Germinal center (tissue), 1 donor: ENCODE data around the gene LMNA.
"Not testable (repeated sequence)": the region's sequence is repeated elsewhere in the genome, so short reads cannot be mapped to it uniquely, and the experiment has no call there.

ENCODE experiments used
- DNase-seq: peaks from one replicate; pipeline ENCODE4 v3.0.0; 2012; ENCODE audit warnings: mixed read lengths, low spot score

The LMNA gene

DNA sequence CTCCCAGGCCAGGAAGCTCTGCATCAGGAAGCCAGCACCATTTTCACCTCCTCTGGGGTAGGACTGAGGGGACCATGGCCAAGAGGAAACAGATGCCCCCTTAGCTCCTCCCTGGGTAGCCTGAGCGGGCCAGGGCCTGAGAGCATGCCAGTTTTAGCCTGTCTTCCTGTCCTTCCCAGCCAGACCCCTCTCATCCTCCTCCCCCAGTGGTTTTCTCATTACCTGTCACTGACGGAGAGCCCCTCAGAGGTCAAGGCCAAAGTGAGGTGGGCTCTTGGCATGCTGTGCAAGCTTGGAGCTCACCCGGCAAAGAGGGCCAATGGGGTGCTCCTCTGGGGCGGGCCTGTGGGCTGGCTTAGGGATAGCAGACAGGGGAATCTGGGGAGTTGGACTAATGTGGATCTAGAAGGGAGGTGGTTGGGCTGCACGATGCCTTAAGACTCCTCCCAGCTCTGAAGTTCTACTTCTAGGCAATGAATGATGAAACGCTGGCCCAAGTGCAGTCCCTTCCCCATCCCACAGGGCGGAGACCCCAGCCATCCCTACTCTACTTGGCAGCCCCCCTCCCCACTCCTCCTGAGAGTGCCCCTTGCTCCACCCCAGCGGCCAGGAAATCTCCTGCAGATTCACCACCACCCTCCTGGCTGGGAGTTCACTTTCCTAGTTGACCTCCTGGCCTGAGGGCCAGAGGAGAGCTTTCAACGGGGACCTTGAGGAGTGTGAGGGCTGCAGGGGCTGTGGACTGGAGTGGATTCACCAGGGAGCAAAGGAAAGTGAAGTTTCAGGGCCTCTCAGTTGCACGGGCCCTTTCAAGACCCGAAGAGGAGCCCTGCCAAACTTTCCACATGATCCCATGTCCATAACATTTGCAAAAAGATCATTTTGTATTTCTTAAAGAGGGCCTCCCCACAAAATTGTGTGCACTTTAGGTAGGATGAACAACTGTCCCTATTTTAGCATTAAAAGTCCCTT is 9.4 kb upstream of the LMNA start:
- no peak for DNase-seq

DNA sequence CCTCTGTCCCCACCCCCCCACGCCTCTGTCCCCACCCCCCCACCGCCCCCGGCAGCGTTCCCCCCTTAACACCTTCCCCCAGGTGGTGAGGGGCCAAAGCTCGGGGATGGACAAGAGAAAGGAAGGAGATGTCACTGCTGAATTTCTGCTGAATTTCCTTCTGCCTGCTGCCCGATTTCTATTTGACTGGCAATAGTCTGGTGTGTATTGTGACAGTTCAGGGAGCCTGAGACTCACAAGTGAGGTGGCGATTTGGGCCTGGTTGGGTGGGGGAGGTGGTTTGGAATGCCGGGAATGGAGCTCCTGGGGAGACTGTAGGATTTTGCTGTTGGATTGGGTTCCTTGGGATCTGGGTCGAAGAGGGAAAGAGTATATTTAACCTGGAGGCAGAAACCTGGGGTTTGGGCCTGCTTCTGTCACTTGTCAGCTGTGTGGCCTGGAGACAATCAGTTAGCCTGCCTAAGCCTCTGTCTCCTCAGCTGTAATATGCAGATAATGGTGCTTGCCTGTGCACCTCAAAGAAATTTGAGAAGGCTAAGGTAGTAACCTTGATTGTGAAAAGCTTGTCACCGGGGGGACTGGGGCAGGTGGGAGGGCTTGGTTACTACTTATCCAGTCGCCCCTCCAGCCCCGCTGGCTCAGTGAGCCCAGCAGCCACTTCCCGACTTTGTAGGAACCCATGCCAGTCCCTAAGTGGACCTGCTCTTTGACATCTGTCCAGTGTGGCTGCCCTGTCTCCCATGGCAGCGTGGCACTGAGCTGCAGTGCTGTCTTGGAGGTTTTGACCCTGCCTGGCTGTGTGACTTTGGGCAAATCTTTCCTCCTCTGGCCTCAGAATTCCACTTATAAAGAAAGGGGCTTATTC is 7.7 kb upstream of the LMNA start:
- DNase-seq, result no peak

DNA sequence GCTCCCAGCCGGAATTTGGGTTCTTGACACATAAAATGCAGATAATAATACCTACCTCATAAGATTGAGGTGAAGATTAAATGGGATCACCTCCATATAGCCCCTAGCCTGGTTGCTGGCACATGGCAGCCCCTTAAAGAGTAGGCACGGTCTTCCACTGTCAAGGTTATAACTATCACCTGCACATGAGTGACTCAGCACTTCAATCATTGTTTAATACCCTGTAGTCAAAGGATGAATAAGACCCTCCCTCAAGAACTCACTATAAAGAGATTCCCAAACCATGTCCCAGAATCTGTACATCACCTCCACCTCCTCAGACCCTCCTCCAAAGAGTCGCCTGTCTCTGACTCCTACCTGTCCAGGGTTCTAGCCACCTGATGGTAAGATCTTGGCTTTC is 6.5 kb upstream of the LMNA start:
- no peak for DNase-seq

DNA sequence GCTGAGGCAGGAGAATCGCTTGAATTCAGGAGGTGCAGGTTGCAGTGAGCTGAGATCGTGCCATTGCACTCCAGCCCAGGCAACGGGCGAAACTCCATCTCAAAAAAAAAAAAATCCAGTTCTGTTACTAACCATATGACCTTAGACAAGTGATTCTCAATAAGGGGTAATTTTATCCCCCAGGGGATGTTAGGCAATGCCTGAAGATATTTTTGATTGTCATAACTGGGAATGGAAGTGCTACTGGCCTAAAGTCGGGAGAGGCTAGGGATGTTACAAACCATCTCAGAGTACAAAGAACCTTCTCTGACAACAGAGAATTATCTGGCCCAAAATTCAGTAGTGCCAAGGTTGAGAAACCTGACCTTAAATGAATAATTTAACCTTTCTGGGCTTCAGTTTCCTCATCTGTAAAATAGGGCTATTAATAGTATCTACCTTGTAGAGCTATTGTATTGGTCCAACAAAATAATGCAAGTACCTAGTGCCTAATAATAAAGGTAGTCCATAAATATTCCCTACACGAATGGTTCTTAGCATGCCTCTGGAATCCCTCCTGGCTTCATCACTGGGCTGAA is 5.8 kb upstream of the LMNA start:
- no peak for DNase-seq

DNA sequence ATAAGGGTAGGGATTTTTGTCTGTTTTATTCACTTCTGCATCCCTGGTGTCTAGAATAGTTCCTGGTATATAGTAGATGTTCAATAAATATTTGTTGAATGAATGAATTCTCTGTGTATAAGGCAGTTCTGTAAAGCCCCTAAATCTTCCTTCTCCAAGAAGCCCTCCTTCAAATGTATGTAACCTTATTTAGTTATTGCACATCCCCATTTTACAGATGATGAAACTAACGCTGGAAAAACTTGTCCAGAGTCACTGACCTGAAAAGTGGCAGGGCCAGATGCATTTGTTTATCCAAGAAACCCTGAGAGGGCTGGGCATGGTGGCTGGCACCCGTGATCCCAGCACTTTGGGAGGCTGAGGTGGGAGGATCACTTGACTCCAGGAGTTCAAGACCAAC is 4.3 kb upstream of the LMNA start:
- DNase-seq, result no peak

DNA sequence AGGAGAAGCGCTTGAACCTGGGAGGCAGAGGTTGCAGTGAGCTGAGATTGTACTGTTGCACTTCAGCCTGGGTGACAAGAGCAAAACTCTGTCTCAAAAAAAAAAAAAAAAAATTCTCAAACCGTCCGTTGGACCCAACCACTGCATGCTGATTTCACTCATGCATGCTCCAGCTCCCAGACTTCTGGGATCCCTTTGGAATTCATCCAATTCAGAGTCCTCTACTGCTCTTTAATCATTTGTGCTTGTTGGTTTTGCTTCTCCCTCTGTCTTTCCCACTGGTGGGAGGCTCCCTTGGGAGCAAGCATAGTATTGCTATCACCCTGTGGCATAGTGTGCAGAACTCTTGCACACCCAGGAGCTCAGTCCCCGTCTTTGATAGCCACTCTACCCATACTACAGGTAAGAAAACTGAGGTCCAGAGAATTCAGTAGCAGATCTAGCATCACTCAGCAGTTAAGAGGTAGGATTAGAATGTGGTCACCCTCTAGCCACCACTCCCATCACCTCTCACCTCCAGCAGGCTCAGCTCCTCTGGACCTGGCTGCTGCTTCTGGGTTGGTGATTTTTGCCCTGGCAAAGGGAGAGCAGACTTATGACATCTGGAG is 3.1 kb upstream of the LMNA start:
- DNase-seq, result no peak

DNA sequence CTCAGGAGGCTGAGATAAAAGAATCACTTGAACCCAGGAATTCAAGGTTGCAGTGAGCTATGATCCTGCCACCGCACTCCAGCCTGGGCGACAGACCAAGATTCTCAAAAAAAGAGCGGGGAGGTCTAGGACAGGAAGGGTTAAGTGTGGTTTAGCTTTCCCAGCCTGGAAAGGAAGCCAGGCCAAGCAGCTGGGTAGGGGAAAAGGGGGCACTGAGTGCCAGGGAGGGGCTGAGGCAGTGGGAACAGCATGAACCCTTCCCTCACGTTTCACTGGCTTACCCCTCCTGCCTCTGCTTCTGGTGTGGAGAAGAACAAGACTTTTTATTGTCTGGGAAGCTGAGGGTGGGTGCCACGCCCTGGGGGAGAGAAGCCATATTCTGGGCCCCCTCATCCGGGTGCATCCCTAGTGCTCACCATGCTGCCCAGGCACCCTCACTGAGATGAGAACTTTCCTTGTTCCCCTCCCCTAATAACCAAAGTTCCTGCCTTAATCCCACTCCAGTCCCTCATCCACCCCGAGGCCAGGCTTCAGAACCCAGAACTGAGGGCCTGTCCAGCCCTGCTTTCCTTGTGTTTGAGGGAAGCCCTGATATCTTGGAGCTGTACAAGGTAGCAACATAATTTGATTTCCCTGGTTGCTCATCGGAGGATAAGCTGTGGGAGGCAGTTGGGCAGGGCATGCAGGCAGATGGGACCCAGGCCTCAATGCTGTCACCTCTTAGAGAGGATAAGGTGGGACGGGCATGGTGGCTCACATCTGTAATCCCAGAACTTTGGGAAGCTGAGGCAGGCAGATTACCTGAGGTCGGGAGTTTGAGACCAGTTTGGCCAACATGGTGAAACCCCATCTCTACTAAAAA is 2.0 kb upstream of the LMNA start:
- DNase-seq, result no peak

DNA sequence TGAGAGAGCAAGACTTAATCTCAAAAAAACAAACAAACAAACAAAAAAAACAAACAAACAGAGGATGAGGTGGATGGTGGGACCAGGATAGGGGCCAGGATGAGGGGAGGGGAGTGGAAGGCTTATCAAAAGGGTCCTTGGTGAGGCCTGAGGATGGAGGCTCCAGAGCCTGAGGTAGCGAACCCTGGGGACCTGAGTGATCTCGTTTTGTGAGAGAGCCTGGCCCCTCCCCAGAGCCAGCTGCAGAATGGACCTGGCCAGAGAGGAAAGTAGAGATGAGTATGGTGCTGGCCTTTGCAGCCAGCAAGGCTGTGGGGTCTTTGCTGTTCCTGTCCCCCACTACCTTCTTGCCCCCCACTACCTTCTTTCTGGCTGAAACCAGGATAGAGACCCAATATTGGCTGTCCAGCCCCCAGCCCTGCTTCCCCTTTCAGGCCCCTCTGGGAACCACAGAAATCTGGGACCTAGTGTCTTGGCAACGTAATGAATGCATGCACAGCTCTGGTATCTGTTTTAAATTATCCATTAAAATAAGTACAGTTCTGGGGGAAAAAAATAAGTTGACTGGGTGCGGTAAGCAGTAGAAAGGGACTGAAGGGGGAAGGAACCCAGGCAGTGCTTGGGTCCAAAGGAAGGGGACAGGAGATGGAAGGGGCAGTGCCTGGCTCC is 1.1 kb upstream of the LMNA start:
- no peak for DNase-seq

DNA sequence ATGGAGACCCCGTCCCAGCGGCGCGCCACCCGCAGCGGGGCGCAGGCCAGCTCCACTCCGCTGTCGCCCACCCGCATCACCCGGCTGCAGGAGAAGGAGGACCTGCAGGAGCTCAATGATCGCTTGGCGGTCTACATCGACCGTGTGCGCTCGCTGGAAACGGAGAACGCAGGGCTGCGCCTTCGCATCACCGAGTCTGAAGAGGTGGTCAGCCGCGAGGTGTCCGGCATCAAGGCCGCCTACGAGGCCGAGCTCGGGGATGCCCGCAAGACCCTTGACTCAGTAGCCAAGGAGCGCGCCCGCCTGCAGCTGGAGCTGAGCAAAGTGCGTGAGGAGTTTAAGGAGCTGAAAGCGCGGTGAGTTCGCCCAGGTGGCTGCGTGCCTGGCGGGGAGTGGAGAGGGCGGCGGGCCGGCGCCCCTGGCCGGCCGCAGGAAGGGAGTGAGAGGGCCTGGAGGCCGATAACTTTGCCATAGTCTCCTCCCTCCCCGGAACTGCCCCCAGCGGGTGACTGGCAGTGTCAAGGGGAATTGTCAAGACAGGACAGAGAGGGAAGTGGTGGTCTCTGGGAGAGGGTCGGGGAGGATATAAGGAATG is 505 bp downstream of the LMNA start:
- DNase-seq, result no peak

DNA sequence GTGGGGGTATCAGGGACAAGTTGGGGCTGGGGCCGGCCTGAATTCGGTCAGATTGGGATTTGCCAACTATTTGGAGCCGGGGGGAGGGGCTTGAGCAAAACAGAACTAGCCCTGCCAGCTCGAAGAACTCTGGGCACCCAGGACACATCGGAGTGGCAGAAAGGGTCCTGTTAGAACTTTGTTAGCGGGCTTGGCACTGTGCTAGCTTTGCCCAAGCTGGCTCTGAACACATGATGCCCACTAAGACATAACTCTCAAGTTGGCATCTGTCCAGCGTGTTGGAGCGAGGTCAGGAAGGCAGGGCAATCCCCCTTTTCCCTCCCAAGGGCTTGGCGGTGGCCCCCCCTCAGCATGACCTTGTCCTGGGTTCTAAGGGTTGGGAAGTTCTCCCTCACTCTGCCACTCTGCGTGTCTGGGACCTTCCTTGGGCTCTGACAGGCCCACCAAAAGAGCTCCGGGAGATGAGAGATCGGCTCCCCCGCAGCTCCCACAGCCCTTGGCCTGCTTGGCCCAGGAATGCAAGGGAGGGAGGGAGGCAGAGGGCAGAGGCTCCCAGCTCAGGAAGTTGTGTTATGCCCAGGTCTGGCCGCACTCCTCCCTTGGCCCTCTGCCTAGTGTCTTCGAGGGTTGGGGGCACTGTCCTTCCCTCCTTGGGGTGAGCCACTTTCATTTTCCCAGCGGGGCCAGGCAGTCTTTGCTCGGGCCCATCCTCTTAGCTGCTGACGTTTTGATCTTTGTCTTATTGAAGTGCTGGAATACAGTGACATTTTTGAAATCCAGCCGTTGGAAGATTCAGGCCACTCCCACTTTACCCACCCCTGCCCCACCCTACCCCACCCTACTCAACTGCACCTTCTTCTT is 1.2 kb downstream of the LMNA start:
- DNase-seq, result no peak

DNA sequence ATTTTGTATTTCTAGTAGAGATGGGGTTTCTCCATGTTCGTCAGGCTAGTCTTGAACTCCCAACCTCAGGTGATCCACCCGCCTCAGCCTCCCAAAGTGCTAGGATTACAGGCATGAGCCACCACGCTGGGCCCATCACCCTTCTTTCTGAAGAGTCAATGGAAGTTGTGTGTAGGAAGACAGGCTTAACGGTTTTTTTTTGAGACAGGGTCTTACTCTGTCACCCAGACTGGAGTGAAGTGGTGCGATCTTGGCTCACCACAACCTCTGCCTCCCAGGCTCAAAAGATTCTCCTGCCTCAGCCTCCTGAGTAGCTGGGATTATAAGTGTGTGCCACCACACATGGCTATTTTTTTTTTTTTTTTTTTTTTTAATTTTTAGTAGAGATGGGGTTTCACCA is 2.2 kb downstream of the LMNA start:
- not testable (repeated sequence) for DNase-seq

DNA sequence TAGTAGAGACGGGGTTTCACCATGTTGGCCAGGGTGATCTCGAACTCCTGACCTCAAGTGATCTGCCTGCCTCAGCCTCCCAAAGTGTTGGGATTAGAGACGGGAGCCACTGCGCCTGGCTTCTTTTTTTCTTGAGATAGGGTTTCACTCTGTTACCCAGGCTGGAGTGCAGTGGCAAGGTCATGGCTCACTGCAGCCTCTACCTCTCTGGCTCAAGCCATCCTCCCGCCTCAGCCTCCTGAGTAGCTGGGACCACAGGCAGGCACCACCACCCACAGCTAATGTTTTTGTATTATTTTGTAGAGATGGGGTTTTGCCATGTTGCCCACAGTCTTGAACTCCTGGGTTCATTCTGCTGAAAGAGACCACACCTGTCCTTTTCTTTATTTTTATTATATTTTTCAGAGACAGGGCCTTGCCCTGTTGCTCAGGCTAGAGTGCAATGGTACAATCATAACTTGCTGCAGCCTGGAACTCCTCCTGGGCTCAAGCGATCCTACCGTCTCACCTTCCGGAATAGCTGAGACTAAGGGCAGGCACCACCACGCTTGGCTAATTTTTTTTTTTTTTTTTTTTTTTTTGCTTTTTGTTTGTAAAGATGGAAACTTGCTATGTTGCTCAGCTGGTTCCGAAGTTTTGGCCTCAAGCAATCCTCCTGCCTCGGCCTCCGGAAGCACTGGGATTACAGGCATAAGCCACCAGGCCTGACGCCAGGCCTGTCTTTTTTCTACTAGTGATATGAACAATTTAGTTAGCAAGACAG is 3.1 kb downstream of the LMNA start:
- no peak for DNase-seq

DNA sequence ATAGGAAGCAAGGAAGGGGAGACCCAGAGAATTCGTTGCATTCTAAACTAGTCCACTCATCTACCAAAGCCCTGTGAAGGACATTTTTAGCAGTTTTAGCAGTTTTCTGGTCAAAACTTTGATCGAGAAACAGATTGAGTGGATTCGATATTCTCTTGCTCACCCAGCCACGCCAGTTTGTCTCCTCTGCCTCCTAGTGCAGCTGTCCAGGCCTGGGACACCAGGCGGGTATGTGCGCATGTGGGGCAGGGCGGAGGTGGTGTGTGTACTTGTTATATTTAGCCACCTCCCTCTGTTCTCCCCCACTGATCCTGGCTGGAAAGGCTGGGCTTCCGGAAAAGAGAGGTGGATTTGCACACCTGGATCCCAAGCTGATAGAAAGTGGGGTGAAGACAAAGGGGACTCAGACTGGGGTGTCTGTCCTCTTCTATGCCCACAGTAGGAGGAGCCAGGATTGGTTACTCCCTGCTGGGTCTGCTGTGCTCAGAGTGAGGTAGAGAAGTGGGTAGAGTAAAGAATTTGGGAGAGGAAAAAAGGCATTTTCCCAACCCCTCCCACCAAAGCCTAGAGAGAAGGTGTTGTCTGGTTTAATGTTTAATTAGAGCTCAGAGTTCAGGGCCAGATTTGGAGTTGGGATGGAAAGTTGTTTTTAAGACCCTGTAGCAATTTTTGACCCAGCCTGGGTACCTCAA is 3.8 kb downstream of the LMNA start:
- no peak for DNase-seq

DNA sequence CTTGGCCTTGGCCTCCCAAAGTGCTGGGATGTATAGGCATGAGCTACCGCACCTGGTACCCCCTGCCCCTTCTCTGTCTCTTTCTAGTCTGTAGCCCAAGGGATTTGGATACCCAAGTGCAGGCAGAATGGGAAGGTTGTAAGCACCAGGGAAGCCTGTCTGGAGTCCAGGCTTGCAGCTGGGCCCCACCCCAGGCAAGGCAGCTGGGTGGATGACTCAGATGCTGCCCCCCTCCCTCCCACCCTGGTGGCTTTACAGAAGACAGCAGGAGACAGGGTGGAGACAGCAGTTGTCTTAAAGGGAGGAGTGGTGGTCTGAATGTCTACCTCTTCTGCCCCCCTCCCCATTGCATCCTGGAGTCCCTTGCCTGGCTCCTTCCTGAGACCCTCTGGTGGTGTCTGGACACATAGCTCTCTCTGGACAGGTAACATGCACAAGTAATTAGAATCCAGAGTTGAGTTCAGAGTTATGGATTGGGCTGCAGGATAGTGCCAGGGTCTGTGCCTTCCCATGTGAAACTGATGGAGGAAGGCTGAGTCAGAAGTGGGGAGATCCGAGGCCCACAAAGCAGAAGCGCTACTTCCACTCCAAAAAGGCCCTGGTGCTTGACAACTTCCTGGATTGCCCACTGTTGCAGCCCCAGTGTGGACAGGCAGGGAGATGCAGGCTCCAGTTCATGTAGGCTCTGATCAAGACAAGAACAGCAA is 5.1 kb downstream of the LMNA start:
- DNase-seq, result no peak

DNA sequence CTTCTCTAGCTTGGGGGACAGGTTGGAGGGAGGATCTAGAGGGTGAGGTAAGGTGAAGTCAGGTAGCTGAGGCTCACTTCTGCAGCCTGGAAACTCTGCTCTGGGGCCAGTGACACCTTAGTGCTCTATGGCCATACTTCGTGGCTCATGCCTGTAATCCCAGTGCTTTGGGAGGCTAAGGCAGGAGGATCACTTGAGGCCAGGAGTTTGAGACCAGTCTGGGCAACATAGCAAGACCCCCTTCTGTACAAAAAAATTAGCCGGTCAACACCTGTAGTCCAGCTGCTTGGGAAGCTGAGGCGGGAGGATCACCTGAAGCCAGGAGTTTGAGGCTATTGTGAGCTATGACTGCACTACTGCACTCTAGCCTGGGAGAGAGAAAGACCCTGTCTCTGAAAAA is 5.8 kb downstream of the LMNA start:
- DNase-seq, result no peak

DNA sequence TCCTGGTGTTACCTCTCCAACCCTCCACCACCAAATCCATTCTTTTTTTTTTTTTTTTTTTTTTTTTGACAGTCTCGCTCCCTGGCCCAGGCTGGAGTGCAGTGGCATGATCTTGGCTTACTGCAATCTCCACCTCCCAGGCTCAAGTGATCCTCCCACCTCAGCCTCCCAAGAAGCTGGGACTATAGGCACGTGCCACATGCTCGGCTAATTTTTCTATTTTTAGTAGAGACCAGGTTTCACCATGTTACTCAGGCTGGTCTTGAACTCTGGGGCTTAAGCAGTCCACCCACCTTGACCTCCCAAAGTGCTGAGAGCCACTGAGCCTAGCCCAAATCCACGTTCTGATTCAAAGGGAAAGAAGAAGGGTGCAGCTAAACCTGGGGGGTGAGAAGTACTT is 6.5 kb downstream of the LMNA start:
- not testable (repeated sequence) for DNase-seq

DNA sequence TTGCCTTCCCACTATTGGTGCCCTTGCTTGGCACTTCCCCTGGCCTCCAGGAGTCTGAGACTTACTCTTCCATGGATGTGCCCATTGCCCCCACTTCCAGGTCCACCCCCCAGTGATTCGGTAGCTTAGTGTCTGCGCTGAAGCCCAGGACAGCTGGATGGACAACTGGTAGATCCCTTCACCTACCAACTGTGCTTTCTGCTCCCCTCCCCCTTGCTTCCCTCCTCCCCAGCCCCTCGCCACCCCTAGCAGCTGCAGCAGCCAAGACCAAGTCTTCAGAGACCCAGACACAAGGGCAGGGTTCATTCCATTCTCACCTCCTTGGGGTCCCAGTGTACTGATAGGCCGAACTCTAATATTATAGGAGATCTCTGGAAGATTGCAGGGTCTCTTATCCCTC is 6.9 kb downstream of the LMNA start:
- no peak for DNase-seq
